Smooth muscle cell (in vitro differentiated cells): ENCODE data around the gene FOXP3. TPM values are rescaled to one million over a fixed set of nuclear protein-coding genes. Genes with fewer than 3 reads are reported as not detected.

ENCODE experiments used
- DNase-seq: peaks from one replicate; lab custom pipeline; 2025; ENCODE audit not compliant: unreplicated experiment; lab: John Stamatoyannopoulos, UW
- H2AFZ ChIP-seq: fragments of 200-600 bp; sonication (generic); 2 replicates; pipeline ENCODE4 v1.6.0; 2016; ENCODE audit warnings: antibody characterized with exemption, low read depth, mild to moderate bottlenecking
- H3F3A ChIP-seq: fragments of 200-600 bp; sonication (generic); 2 replicates; pipeline ENCODE4 v1.6.0; 2017; ENCODE audit warnings: antibody characterized with exemption, low read depth
- H3K27ac ChIP-seq: fragments of 200-600 bp; sonication (generic); 2 replicates; pipeline ENCODE4 v1.5.1; 2016; ENCODE audit warnings: low read depth, mild to moderate bottlenecking
- H3K27me3 ChIP-seq: fragments of 200-600 bp; sonication (generic); 2 replicates; pipeline ENCODE4 v1.6.1; 2016; ENCODE audit warnings: low read depth, mild to moderate bottlenecking
- H3K36me3 ChIP-seq: fragments of 200-600 bp; sonication (generic); 2 replicates; pipeline ENCODE4 v1.5.1; 2016; ENCODE audit warnings: low read depth
- H3K4me1 ChIP-seq: fragments of 200-600 bp; sonication (generic); 2 replicates; pipeline ENCODE4 v1.5.1; 2016; ENCODE audit warnings: low read depth
- H3K4me2 ChIP-seq: fragments of 200-600 bp; sonication (generic); 2 replicates; pipeline ENCODE4 v1.6.0; 2016; ENCODE audit warnings: mild to moderate bottlenecking
- H3K4me3 ChIP-seq: fragments of 200-600 bp; sonication (generic); 2 replicates; pipeline ENCODE4 v1.5.1; 2016; ENCODE audit warnings: mild to moderate bottlenecking
- H3K79me2 ChIP-seq: fragments of 200-600 bp; sonication (generic); 2 replicates; pipeline ENCODE4 v1.6.0; 2016; ENCODE audit warnings: low read depth, mild to moderate bottlenecking
- H3K9ac ChIP-seq: fragments of 200-600 bp; sonication (generic); 2 replicates; pipeline ENCODE4 v1.6.0; 2016; ENCODE audit warnings: low read depth
- H3K9me3 ChIP-seq: fragments of 200-600 bp; sonication (generic); replicated peaks from 2 replicates; pipeline ENCODE4 v1.5.1; 2016; ENCODE audit warnings: low read depth
- H4K20me1 ChIP-seq: fragments of 200-600 bp; sonication (generic); 2 replicates; pipeline ENCODE4 v1.6.0; 2016; ENCODE audit warnings: low read depth
- WGBS: methylation state at CpG from one replicate; pipeline ENCODE4 v1.1.7; 2016; ENCODE audit warnings: low lambda C conversion rate; 5-methylcytosine and 5-hydroxymethylcytosine counted together
- polyA plus RNA-seq: library from polyadenylated mRNA; unstranded; fragments of >200 nt; fragmentation: Nextera tagmentation; extraction: Ambion mirVana; gene quantifications from 2 replicates; pipeline ENCODE4 v1.2.1, GENCODE V29; 2016
- total RNA-seq: library from RNA; depleted of rRNA; stranded (reverse); fragments of >200 nt; gene quantifications from 2 replicates; pipeline ENCODE4 v1.2.3, GENCODE V29; 2014
- TF ChIP-seq, protein P1 (sequence below): fragments of 200-600 bp; sonication (generic); IDR thresholded peaks from 2 replicates; pipeline ENCODE4 v1.5.1; 2017; ENCODE audit warnings: borderline replicate concordance, mild to moderate bottlenecking, antibody characterized with exemption; ENCODE audit not compliant: insufficient read depth, poor library complexity, severe bottlenecking

FOXP3 gene
- total and polyA plus RNA-seq, 2 experiments from 2014 or later: not detected

DNA sequence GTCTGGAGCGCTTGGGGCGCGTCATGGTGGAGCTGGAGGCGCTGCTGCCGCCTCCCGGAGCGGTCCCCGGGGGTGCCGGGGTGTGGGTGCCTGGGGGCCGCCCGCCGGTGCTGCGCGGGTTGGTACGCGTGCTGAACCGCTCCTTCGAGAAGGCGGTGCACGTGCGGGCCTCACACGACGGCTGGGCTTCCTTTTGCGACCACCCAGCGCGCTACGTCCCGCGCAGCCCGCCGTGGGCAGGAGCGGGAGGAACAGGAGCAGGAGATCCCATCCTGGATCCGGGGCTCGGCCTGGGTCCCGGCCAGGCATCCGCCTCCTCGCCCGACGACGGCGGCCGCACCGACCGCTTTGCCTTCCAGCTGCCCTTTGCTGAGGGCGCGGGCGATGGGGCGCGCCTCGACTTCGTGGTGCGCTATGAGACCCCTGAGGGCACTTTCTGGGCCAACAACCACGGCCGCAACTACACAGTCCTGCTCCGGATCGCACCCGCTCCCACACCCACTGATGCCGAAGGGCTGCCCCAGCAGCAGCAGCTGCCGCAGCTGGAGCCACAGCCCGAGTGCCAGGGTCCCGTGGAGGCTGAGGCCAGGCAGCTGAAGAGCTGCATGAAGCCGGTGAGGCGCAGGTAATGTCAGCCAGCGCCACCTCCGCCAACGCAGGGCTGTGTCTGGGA, 5.9 kb upstream of the FOXP3 start:
- Histone ChIP-seq H3K79me2 (peaks cover 19% of the 10 kb centered on the region), H3K27ac (peak overlapping the region; percentile 98), H3K27me3 (no peaks in the 10 kb centered on the region), H3K4me2 (peak overlapping the region; percentile 84), H2AFZ (no peak overlapping the region), H3K4me3 (peak overlapping the region; percentile 60), H3F3A (no peaks in the 10 kb centered on the region), H3K9me3 (no peaks in the 10 kb centered on the region), H3K36me3 (no peaks in the 10 kb centered on the region), H3K9ac (peak overlapping the region; percentile 83), H3K4me1 (peaks cover 3% of the 10 kb centered on the region), H4K20me1 (peaks cover 5% of the 10 kb centered on the region)
- 84% methylated on average over 20 of the region's 66 CpGs for WGBS
- no peak for DNase-seq
- TF ChIP-seq, protein P1, sequence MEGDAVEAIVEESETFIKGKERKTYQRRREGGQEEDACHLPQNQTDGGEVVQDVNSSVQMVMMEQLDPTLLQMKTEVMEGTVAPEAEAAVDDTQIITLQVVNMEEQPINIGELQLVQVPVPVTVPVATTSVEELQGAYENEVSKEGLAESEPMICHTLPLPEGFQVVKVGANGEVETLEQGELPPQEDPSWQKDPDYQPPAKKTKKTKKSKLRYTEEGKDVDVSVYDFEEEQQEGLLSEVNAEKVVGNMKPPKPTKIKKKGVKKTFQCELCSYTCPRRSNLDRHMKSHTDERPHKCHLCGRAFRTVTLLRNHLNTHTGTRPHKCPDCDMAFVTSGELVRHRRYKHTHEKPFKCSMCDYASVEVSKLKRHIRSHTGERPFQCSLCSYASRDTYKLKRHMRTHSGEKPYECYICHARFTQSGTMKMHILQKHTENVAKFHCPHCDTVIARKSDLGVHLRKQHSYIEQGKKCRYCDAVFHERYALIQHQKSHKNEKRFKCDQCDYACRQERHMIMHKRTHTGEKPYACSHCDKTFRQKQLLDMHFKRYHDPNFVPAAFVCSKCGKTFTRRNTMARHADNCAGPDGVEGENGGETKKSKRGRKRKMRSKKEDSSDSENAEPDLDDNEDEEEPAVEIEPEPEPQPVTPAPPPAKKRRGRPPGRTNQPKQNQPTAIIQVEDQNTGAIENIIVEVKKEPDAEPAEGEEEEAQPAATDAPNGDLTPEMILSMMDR: no peak

- peak within 1 kb of the TSS; percentile 60 for H3K4me3 ChIP-seq
- peaks cover 3% of the 10 kb centered on the region for H3K4me1 ChIP-seq
- TF ChIP-seq, protein P1: no peak
- no peak for DNase-seq
- H4K20me1 ChIP-seq: peaks cover 5% of the 10 kb centered on the region
- H3K9ac ChIP-seq: peak within 1 kb of the TSS; percentile 98
- H3K27me3 ChIP-seq: no peaks in the 10 kb centered on the region
- no CpG with 5 or more reads among the region's 70 CpGs for WGBS
- H3K9me3 ChIP-seq: no peaks in the 10 kb centered on the region
- peak within 1 kb of the TSS; percentile 81 for H2AFZ ChIP-seq
- no peaks in the 10 kb centered on the region for H3K36me3 ChIP-seq
- peak within 1 kb of the TSS; percentile 98 for H3K27ac ChIP-seq
- no peaks in the 10 kb centered on the region for H3F3A ChIP-seq
- peaks cover 19% of the 10 kb centered on the region for H3K79me2 ChIP-seq
- peak within 1 kb of the TSS; percentile 84 for H3K4me2 ChIP-seq
Measured at GRCh38 chrX:49269767-49270248, 5.3 kb upstream of the FOXP3 start, which contains the start of gene PPP1R3F. Gene PPP1R3F (plus strand): TSS chrX:49269793. CDS start chrX:49269870, 77 bp downstream.

DNA sequence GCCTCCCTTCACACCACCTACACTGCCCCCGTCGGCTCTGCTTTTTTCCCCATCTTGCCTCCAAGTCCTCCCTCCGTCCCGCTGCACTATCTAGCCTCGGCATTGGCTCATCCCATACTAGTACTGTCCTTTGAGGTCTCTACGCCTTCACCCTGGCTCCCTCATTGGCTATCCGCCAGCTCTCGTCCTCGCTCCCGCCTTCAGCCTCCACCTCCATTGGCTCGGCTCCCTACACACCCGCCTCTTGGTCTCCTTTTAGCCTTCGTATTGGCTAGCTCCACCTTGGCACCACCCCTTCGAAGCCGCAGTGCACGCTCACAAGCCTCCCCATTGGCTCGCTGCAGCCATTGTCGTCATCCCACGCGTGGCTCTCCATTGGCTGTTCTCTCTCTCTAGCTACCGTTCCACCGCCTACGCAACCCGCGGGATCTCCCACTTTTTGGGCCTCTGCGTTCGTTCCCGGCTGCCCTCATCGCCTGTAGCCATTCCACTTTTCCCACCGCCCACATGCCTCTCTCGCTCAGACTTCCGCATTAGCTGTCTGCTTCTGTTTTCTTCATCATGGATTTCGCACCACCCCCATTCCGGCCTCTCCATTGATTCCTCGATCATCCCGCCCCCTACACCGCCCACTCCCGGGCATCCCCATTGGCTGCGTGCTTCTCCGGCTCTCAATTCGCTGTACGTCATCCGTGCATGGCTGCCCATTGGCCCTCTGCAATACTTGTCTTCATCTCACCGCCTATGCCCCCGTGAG, 4.7 kb upstream of the FOXP3 start:
- DNase-seq: peak; percentile 84
- Histone ChIP-seq H3F3A (no peaks in the 10 kb centered on the region), H4K20me1 (peaks cover 5% of the 10 kb centered on the region), H3K9ac (peak overlapping the region; percentile 98), H3K36me3 (no peaks in the 10 kb centered on the region), H3K27me3 (no peaks in the 10 kb centered on the region), H3K79me2 (peaks cover 19% of the 10 kb centered on the region), H3K9me3 (no peaks in the 10 kb centered on the region), H3K4me3 (peak overlapping the region; percentile 60), H3K4me1 (peaks cover 3% of the 10 kb centered on the region), H3K27ac (peak overlapping the region; percentile 98), H3K4me2 (peak overlapping the region; percentile 84), H2AFZ (peak overlapping the region; percentile 81)
- 49% methylated on average over 43 of the region's 45 CpGs for WGBS
- TF ChIP-seq, protein P1: no peak
